ENCODE data around the gene NPM3.

- TF ChIP-seq CTCF (IDR thresholded peaks at IDR 0.05; ENCODE audit: low read depth, low read length) (no peak), POLR2A (IDR thresholded peaks at IDR 0.05; ENCODE audit: extremely low read depth, insufficient read length) (no peak)
These were observed 1.3 kb upstream of the NPM3 start for GRCh38 chr10:101784558-101784957.

Measured in NB4 (cell line).